ELR (cell line): ENCODE data around the gene MVB12B.

ENCODE experiments used
- DNase-seq: peaks from one replicate; pipeline ENCODE4 v3.0.0-alpha.2; 2015; ENCODE audit warnings: low read depth

MVB12B gene

GRCh38 chr9:126363847-126364671 lies 37.4 kb downstream of the MVB12B start:
- DNase-seq, result no peak

GRCh38 chr9:126365780-126366179 lies 39.2 kb downstream of the MVB12B start:
- no peak for DNase-seq

GRCh38 chr9:126366366-126367011 lies 39.9 kb downstream of the MVB12B start:
- no peak for DNase-seq

GRCh38 chr9:126367139-126367538 lies 40.5 kb downstream of the MVB12B start:
- no peak for DNase-seq

GRCh38 chr9:126367616-126368015 lies 41.0 kb downstream of the MVB12B start:
- DNase-seq, result no peak

- DNase-seq, result no peak
Observed at GRCh38 chr9:126368020-126368419, 41.4 kb downstream of the MVB12B start.

- DNase-seq, result no peak
Observed at GRCh38 chr9:126371007-126371870, 44.6 kb downstream of the MVB12B start.

- DNase-seq, result peak; percentile 23
Observed at GRCh38 chr9:126372716-126373115, 46.1 kb downstream of the MVB12B start.

GRCh38 chr9:126373241-126373640 lies 46.6 kb downstream of the MVB12B start:
- peak; percentile 71 for DNase-seq

- no peak for DNase-seq
Observed at GRCh38 chr9:126374366-126374781, 47.7 kb downstream of the MVB12B start.

GRCh38 chr9:126375386-126375785 lies 48.8 kb downstream of the MVB12B start:
- DNase-seq, result peak; percentile 20

- DNase-seq, result no peak
Observed at GRCh38 chr9:126376311-126377175, 49.9 kb downstream of the MVB12B start.

- DNase-seq, result no peak
Observed at GRCh38 chr9:126377176-126377509, 50.5 kb downstream of the MVB12B start.

- no peak for DNase-seq
Observed at GRCh38 chr9:126377536-126377935, 50.9 kb downstream of the MVB12B start.

- no peak for DNase-seq
Observed at GRCh38 chr9:126378761-126379160, 52.1 kb downstream of the MVB12B start.

- DNase-seq, result peak; percentile 60
Observed at GRCh38 chr9:126379661-126380360, 53.2 kb downstream of the MVB12B start.

- no peak for DNase-seq
Observed at GRCh38 chr9:126380447-126380846, 53.8 kb downstream of the MVB12B start.

GRCh38 chr9:126381195-126381594 lies 54.6 kb downstream of the MVB12B start:
- no peak for DNase-seq

- peak; percentile 12 for DNase-seq
Observed at GRCh38 chr9:126383406-126384046, 56.9 kb downstream of the MVB12B start.

- DNase-seq, result no peak
Observed at GRCh38 chr9:126384926-126385325, 58.3 kb downstream of the MVB12B start.

GRCh38 chr9:126386088-126386487 lies 59.5 kb downstream of the MVB12B start:
- DNase-seq, result peak; percentile 40
